CD4-positive, CD25-positive, alpha-beta regulatory T cell (primary cell): ENCODE data around the gene ELMO3. TPM values are rescaled to one million over a fixed set of nuclear protein-coding genes. Genes with fewer than 3 reads are reported as not detected.

Experiments used
- ATAC-seq, 2 donors: fragments of 150-1000 bp; cut with Tn5 transposase; one replicate each; pipeline ENCODE4 v1.10.0; 2021; ENCODE audit warnings: low read depth in 2 of 2, moderate number of reproducible peaks in 2 of 2, moderate library complexity in 1 of 2
- DNase-seq, 3 donors: peaks; one replicate each; pipeline versions ENCODE4 v3.0.0 to v3.0.0-alpha.2; 2012 to 2022; ENCODE audit warnings: mixed read lengths in 1 of 3
- H3K27ac ChIP-seq: one replicate; pipeline ENCODE4 v1.7.0; 2013; ENCODE audit warnings: mild to moderate bottlenecking, low read length; ENCODE audit not compliant: insufficient read depth, poor library complexity, severe bottlenecking
- H3K27me3 ChIP-seq: one replicate; pipeline ENCODE4 v1.7.0; 2013; ENCODE audit warnings: low read length; ENCODE audit not compliant: control insufficient read depth, insufficient read depth
- H3K36me3 ChIP-seq: one replicate; pipeline ENCODE4 v1.7.0; 2013; ENCODE audit warnings: mild to moderate bottlenecking, low read length, moderate library complexity; ENCODE audit not compliant: control insufficient read depth, insufficient read depth
- H3K4me1 ChIP-seq: 2 replicates; pipeline ENCODE4 v1.7.0; 2013; ENCODE audit warnings: mild to moderate bottlenecking, low read length; ENCODE audit not compliant: insufficient read depth, control insufficient read depth, poor library complexity, severe bottlenecking
- H3K4me3 ChIP-seq: one replicate; pipeline ENCODE4 v1.7.0; 2013; ENCODE audit warnings: low read depth, mild to moderate bottlenecking, low read length, moderate library complexity
- H3K9me3 ChIP-seq, 2 experiments: 1 replicate in 1 of 2; 2 replicates in 1 of 2; pipeline ENCODE4 v1.7.0; 2013; ENCODE audit warnings: low read length in 2 of 2, mild to moderate bottlenecking in 1 of 2, moderate library complexity in 1 of 2; ENCODE audit not compliant: control insufficient read depth in 2 of 2
- H3K27ac Mint-ChIP-seq, 3 donors: one replicate each; pipeline ENCODE4 v1.8.0; 2020 to 2022; ENCODE audit warnings: mild to moderate bottlenecking in 3 of 3, mixed read lengths in 3 of 3, moderate library complexity in 2 of 3
- H3K27me3 Mint-ChIP-seq: one replicate; pipeline ENCODE4 v1.8.0; 2022; ENCODE audit warnings: mild to moderate bottlenecking, mixed read lengths
- H3K36me3 Mint-ChIP-seq: one replicate; pipeline ENCODE4 v1.8.0; 2020; ENCODE audit warnings: mixed read lengths
- H3K4me1 Mint-ChIP-seq, 4 donors: one replicate each; pipeline ENCODE4 v1.8.0; 2020 to 2022; ENCODE audit warnings: mixed read lengths in 4 of 4, mild to moderate bottlenecking in 1 of 4
- H3K4me3 Mint-ChIP-seq, 4 donors: one replicate each; pipeline ENCODE4 v1.8.0; 2020 to 2022; ENCODE audit warnings: mild to moderate bottlenecking in 4 of 4, mixed read lengths in 4 of 4, moderate library complexity in 3 of 4
- H3K9me3 Mint-ChIP-seq, 7 donors: one replicate each; pipeline ENCODE4 v1.8.0; 2020 to 2022; ENCODE audit warnings: mixed read lengths in 7 of 7, mild to moderate bottlenecking in 3 of 7, moderate library complexity in 2 of 7
- polyA plus RNA-seq, 4 donors: library from polyadenylated mRNA; unstranded; fragments of 300-500 nt; fragmentation: Illumina TruSeq; gene quantifications; one replicate each; pipeline ENCODE4 v1.2.3, GENCODE V29; 2021
- total RNA-seq: library from RNA; stranded (reverse); gene quantifications from one replicate; pipeline ENCODE4 v1.2.3, GENCODE V29; 2022

The ELMO3 gene
- total and polyA plus RNA-seq, 5 donors from 2014 or later, result 0.09 to 2.2 TPM; not detected in 3

DNA sequence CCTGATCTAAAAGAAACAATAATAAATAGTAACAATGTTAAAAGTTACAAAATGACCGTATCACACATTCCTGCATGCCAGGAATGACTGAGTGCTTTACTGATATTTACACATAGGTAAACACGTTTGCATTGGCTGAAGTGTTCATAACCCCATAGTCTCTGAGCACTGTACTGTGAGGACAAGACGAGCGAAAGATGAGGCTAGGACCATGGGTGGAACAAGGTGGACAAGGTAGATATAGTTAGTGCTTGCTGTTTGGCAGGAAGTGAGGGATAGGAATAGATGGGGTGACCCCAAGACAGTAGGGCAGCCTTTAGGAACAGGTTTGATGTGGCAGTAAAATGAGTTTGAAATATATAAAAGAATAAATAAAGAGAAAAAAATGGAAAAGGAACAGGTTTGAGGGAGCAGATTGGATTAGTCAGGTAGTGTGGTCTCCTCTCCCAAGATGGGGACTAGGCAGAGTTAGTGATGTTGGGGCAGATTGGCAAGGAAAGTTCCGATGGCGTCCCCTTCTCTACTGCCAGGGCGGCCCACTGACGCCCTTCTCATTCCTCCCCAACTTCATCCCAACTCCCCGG is 7.4 kb upstream of the ELMO3 start:
- Histone ChIP-seq H3K27me3 (peaks cover under 1% of the 10 kb centered on the region), H3K4me3 (peak overlapping the region; percentile 76), H3K27ac (peak overlapping the region; percentile 78), H3K9me3 (no peaks in the 10 kb centered on the region), H3K4me1 (peaks cover 26% of the 10 kb centered on the region), H3K36me3 (peaks cover 28% of the 10 kb centered on the region)
- Mint-ChIP-seq H3K4me1 (peaks cover 9 to 50% (median 20%) of the 10 kb centered on the region in 4 donors), H3K27me3 (no peaks in the 10 kb centered on the region), H3K9me3 (no peaks in the 10 kb centered on the region), H3K27ac (peak overlapping the region; percentile 48 to 95 (median 88)), H3K36me3 (peaks cover 17% of the 10 kb centered on the region), H3K4me3 (peak overlapping the region; percentile 90 to 97 (median 94))
- DNase-seq (no peak), ATAC-seq (no peak)

DNA sequence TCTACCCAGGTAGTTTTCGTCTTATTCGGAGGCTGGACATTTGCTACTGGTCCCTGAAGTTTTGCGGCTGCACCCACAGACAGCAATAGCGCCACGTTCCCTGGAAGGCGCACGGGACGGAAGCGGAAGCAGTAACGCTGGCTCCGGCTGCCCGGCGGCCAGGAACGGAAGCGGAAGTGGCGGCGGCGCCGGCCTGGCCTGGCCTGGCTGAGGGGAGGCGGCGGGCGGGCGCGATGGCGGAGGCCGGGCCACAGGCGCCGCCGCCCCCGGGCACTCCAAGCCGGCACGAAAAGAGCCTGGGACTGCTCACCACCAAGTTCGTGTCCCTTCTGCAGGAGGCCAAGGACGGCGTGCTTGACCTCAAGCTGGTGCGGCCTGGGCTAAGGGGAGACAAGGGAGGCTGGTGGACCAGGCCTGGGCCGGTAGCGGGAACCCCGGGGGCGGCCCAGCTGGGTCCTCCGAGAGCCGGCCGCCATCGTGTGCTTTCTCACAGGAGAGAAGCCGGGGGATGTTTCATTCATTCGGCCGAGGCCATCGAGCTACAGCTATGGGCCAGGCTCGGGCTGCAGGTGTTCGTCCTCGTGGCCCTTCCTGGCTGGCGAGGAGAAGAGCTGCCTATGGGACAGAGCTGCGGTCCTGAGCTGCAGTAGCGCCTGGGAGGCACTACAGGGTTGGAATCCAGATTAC is 6.8 kb upstream of the ELMO3 start, which contains the start of gene E2F4:
TSS of gene E2F4 (plus strand) at position 161 of the 687 bp plus-strand sequence. CDS start at position 234, 73 bp downstream.
- Histone ChIP-seq H3K4me1 (peaks cover 26% of the 10 kb centered on the region), H3K27ac (peak within 1 kb of the TSS; percentile 78), H3K9me3 (no peaks in the 10 kb centered on the region), H3K4me3 (peak within 1 kb of the TSS; percentile 82), H3K36me3 (peaks cover 34% of the 10 kb centered on the region), H3K27me3 (no peaks in the 10 kb centered on the region)
- peak; percentile 79 to 95 (median 83) for DNase-seq
- Mint-ChIP-seq H3K27ac (peak within 1 kb of the TSS; percentile 86 to 95 (median 88)), H3K4me3 (peak within 1 kb of the TSS; percentile 90 to 97 (median 94)), H3K4me1 (peaks cover 9 to 53% (median 26%) of the 10 kb centered on the region in 4 donors), H3K9me3 (no peaks in the 10 kb centered on the region), H3K27me3 (no peaks in the 10 kb centered on the region), H3K36me3 (peaks cover 24% of the 10 kb centered on the region)
- ATAC-seq, result peak; percentile 93 to 96

DNA sequence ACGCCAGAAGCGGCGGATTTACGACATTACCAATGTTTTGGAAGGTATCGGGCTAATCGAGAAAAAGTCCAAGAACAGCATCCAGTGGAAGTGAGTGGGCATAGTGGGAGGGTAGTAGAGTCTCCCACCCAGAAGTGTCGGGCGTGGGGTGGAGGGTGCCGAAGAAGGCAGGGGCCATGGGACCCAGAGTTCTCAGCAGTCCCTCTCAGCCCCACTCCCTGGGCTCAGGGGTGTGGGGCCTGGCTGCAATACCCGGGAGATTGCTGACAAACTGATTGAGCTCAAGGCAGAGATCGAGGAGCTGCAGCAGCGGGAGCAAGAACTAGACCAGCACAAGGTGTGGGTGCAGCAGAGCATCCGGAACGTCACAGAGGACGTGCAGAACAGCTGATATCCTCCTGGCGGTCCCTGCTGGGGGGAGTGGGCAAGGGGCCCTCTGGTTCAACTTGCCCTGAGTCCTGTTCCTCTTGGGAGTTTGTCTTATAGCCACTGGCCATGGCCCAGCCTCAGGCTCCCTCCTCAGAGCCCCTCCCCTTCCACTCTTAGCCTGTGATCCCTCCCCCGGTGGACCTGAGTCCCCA is 6.1 kb upstream of the ELMO3 start:
- H3K27me3 ChIP-seq, result no peaks in the 10 kb centered on the region
- no peaks in the 10 kb centered on the region for H3K9me3 ChIP-seq
- H3K27ac ChIP-seq, result peak overlapping the region; percentile 78
- no peaks in the 10 kb centered on the region for H3K9me3 Mint-ChIP-seq
- no peaks in the 10 kb centered on the region for H3K27me3 Mint-ChIP-seq
- ATAC-seq, result no peak
- H3K4me1 Mint-ChIP-seq, result peaks cover 9 to 53% (median 29%) of the 10 kb centered on the region in 4 donors
- H3K4me1 ChIP-seq, result peaks cover 26% of the 10 kb centered on the region
- H3K36me3 Mint-ChIP-seq, result peaks cover 24% of the 10 kb centered on the region
- H3K27ac Mint-ChIP-seq, result peak overlapping the region; percentile 83 to 87 (median 86)
- peaks cover 41% of the 10 kb centered on the region for H3K36me3 ChIP-seq
- peak overlapping the region; percentile 90 to 97 (median 94) for H3K4me3 Mint-ChIP-seq
- DNase-seq, result no peak
- H3K4me3 ChIP-seq, result peak overlapping the region; percentile 82

DNA sequence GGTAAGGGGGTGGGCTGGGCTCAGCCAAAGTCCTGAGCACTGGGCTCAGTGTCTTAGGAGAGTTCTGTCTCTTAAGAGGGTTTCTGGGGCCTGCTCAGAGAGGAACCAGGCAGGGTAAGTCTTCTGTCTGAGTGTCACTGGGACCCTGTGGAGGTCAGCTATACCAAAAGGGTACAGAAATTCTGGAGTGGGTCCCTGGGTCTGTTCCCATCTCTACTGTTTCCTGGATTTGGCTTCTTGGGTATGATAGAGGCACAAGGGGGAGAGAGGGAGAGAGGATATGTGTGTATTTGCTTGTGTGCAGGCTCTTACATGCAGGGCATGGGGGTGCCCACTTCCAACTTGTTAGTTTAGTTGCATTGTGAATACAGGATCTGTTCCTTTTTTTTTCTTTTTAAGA is 5.4 kb upstream of the ELMO3 start:
- Histone ChIP-seq H3K4me3 (peak overlapping the region; percentile 82), H3K27ac (no peak overlapping the region), H3K36me3 (peaks cover 47% of the 10 kb centered on the region), H3K4me1 (peaks cover 26% of the 10 kb centered on the region), H3K27me3 (no peaks in the 10 kb centered on the region), H3K9me3 (no peaks in the 10 kb centered on the region)
- Mint-ChIP-seq H3K9me3 (no peaks in the 10 kb centered on the region), H3K36me3 (peaks cover 27% of the 10 kb centered on the region), H3K27me3 (no peaks in the 10 kb centered on the region), H3K4me1 (peaks cover 9 to 55% (median 32%) of the 10 kb centered on the region in 4 donors), H3K27ac (peak overlapping the region; percentile 71 to 87 (median 83)), H3K4me3 (peak overlapping the region; percentile 90 to 97 (median 94))
- DNase-seq (no peak), ATAC-seq (no peak)

DNA sequence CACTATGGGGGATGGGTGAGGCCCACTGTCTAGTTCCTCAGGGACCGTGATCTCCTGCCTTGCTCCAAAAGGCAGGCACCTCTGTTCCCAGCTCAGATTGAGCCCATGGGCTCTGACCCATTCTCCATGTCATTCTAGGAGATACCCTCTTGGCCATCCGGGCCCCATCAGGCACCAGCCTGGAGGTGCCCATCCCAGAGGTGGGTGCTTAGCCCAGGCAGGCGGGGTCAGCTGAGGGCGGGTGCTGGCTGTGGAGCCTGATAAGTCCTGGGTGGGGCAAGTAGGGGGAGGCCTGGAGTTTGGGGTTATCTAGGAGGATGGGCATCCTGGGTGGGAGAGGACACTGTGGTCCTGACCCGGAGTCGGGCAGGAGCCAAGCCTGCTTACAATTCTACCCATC is 4.7 kb upstream of the ELMO3 start:
- Mint-ChIP-seq H3K4me1 (peaks cover 9 to 56% (median 32%) of the 10 kb centered on the region in 4 donors), H3K27ac (peak overlapping the region in 2 of 3 donors; percentile 83 to 87), H3K9me3 (no peaks in the 10 kb centered on the region), H3K36me3 (peaks cover 27% of the 10 kb centered on the region), H3K27me3 (no peaks in the 10 kb centered on the region), H3K4me3 (peak overlapping the region; percentile 90 to 97 (median 94))
- Histone ChIP-seq H3K27ac (no peak overlapping the region), H3K4me3 (no peak overlapping the region), H3K4me1 (peaks cover 26% of the 10 kb centered on the region), H3K27me3 (no peaks in the 10 kb centered on the region), H3K36me3 (peaks cover 50% of the 10 kb centered on the region), H3K9me3 (no peaks in the 10 kb centered on the region)
- no peak for ATAC-seq
- no peak for DNase-seq

DNA sequence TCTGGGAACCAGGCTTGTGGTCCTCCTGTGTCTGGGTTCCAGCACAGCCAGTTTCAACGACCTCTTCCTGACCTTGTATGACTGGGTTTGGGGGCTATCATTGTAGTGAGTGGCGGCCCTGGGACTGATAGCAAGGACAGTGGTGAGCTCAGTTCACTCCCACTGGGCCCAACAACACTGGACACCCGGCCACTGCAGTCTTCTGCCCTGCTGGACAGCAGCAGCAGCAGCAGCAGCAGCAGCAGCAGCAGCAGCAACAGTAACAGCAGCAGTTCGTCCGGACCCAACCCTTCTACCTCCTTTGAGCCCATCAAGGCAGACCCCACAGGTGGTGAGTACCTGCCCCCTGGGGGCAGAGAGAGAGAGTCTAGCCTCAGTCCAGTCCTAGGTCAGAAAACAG is 3.3 kb upstream of the ELMO3 start:
- Histone ChIP-seq H3K27ac (no peak overlapping the region), H3K27me3 (no peaks in the 10 kb centered on the region), H3K9me3 (no peaks in the 10 kb centered on the region), H3K36me3 (peaks cover 50% of the 10 kb centered on the region), H3K4me3 (no peak overlapping the region), H3K4me1 (peaks cover 26% of the 10 kb centered on the region)
- Mint-ChIP-seq H3K4me3 (peak overlapping the region in 2 of 4 donors; percentile 43 to 45), H3K9me3 (no peaks in the 10 kb centered on the region), H3K4me1 (peaks cover 9 to 56% (median 32%) of the 10 kb centered on the region in 4 donors), H3K27ac (no peak overlapping the region), H3K36me3 (peaks cover 27% of the 10 kb centered on the region), H3K27me3 (no peaks in the 10 kb centered on the region)
- no peak for DNase-seq
- no peak for ATAC-seq

DNA sequence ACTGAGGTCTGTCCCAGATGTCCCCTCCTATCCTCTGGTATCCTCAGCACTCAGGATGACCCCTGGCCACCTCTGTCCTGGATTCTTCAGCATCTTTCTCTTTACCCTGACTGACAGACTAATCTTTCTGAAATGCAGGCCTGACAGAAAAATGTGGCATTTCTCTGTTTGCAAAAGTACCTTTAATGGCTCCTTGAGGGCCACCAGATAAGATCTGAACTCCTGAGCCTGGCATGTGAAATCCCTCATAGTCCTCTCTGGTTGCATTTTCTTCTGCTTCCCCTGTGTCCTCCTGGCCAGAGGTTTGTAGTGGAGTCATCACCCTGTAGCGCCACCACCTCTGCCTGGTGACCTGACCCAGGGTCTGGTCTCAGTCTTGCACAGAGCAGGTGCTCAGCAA is 2.0 kb upstream of the ELMO3 start:
- H3K4me3 ChIP-seq, result no peak overlapping the region
- peaks cover 19% of the 10 kb centered on the region for H3K4me1 ChIP-seq
- H3K36me3 ChIP-seq, result peaks cover 54% of the 10 kb centered on the region
- Mint-ChIP-seq H3K4me3 (peak overlapping the region in 2 of 4 donors; percentile 45 to 77), H3K27me3 (no peaks in the 10 kb centered on the region), H3K36me3 (peaks cover 27% of the 10 kb centered on the region), H3K9me3 (no peaks in the 10 kb centered on the region), H3K27ac (peak overlapping the region in 1 of 3 donors; percentile 60), H3K4me1 (peaks cover 2 to 46% (median 26%) of the 10 kb centered on the region in 4 donors)
- no peaks in the 10 kb centered on the region for H3K9me3 ChIP-seq
- H3K27ac ChIP-seq, result no peak overlapping the region
- H3K27me3 ChIP-seq, result no peaks in the 10 kb centered on the region
- ATAC-seq, result no peak
- no peak for DNase-seq
